H1 (cell line): ENCODE results near the gene LAYN. TPM values are rescaled to one million over a fixed set of nuclear protein-coding genes. Genes with fewer than 3 reads are reported as not detected.

Experiments
- CTCF ChIA-PET: fragments of 300-600 bp; sonication (Branson Sonifier 250); formaldehyde crosslinking; loops from one replicate; lab custom pipeline; 2021; ENCODE audit not compliant: partially characterized antibody; lab: Charles Lee
- POLR2A ChIA-PET: fragments of 300-600 bp; sonication (Branson Sonifier 250); formaldehyde crosslinking; loops from one replicate; lab custom pipeline; 2021; ENCODE audit warnings: inconsistent platforms; ENCODE audit not compliant: partially characterized antibody; lab: Charles Lee
- DNase-seq, 2 experiments: peaks; one replicate each; pipeline versions ENCODE4 v3.0.0 to v3.0.0-alpha.2; 2010 to 2022; ENCODE audit warnings: low spot score in 2 of 2, low read depth in 1 of 2, mixed read lengths in 1 of 2
- FAIRE-seq: peaks from 2 replicates; lab custom pipeline; 2011; peaks lifted over from hg19 to GRCh38; lab: Jason Lieb, UNC
- H2AFZ ChIP-seq: 2 replicates; pipeline ENCODE4 v1.8.1; 2012; ENCODE audit warnings: low read length, inconsistent platforms
- H2AK5ac ChIP-seq: 2 replicates; pipeline ENCODE4 v1.6.1; 2013; ENCODE audit warnings: low read depth, low read length
- H2BK120ac ChIP-seq: replicated peaks from 2 replicates; pipeline ENCODE3; 2013; ENCODE audit warnings: low read depth, low read length, inconsistent platforms
- H2BK12ac ChIP-seq: 2 replicates; pipeline ENCODE4 v1.6.1; 2013; ENCODE audit warnings: low read depth, low read length
- H2BK15ac ChIP-seq: 2 replicates; pipeline ENCODE4 v1.6.1; 2013; ENCODE audit warnings: low read length
- H2BK20ac ChIP-seq: 2 replicates; pipeline ENCODE4 v1.6.1; 2013; ENCODE audit warnings: low read length
- H2BK5ac ChIP-seq: 2 replicates; pipeline ENCODE4 v1.6.1; 2013; ENCODE audit warnings: low read depth, low read length
- H3K14ac ChIP-seq: 2 replicates; pipeline ENCODE4 v1.6.1; 2013; ENCODE audit warnings: inconsistent platforms; ENCODE audit not compliant: insufficient read length
- H3K18ac ChIP-seq: 2 replicates; pipeline ENCODE4 v1.6.1; 2013; ENCODE audit warnings: low read length; ENCODE audit errors: extremely low read depth
- H3K23ac ChIP-seq: 2 replicates; pipeline ENCODE4 v1.6.1; 2013; ENCODE audit warnings: inconsistent platforms; ENCODE audit not compliant: insufficient read length
- H3K23me2 ChIP-seq: 2 replicates; pipeline ENCODE4 v1.6.1; 2013; ENCODE audit warnings: low read depth, low read length
- H3K27ac ChIP-seq: 2 replicates; pipeline ENCODE4 v1.6.1; 2011; ENCODE audit warnings: low read depth, low read length, inconsistent platforms
- H3K27me3 ChIP-seq, 4 experiments: replicated peaks in 1 of 4; 1 replicate in 1 of 4; 2 replicates in 3 of 4; pipeline versions ENCODE4 v1.6.1 to v1.8.1; 2011 to 2013; ENCODE audit warnings: low read length in 3 of 4, mild to moderate bottlenecking in 3 of 4, inconsistent platforms in 2 of 4, mixed read lengths in 2 of 4, moderate library complexity in 1 of 4; ENCODE audit not compliant: control insufficient read depth in 3 of 4, insufficient read depth in 3 of 4; ENCODE audit errors: extremely low read depth in 1 of 4
- H3K36me3 ChIP-seq, 4 experiments: 2 replicates each; pipeline versions ENCODE4 v1.6.1 to v1.8.1; 2011 to 2013; ENCODE audit warnings: mild to moderate bottlenecking in 4 of 4, low read length in 3 of 4, moderate library complexity in 2 of 4, control low read depth in 1 of 4, inconsistent platforms in 1 of 4; ENCODE audit not compliant: insufficient read depth in 4 of 4, control insufficient read depth in 2 of 4
- H3K4ac ChIP-seq: replicated peaks from 2 replicates; pipeline ENCODE3; 2013; ENCODE audit warnings: low read length, low read depth, mixed read lengths, inconsistent platforms; ENCODE audit not compliant: insufficient read length
- H3K4me1 ChIP-seq, 4 experiments: replicated peaks in 1 of 4; 1 replicate in 1 of 4; 2 replicates in 3 of 4; pipeline versions ENCODE4 v1.6.1 to v1.8.1; 2011 to 2013; ENCODE audit warnings: low read length in 3 of 4, inconsistent platforms in 2 of 4, mixed read lengths in 1 of 4; ENCODE audit not compliant: insufficient read depth in 4 of 4, control insufficient read depth in 3 of 4
- H3K4me2 ChIP-seq, 2 experiments: 2 replicates each; pipeline versions ENCODE4 v1.6.1 to v1.8.1; 2011 to 2013; ENCODE audit warnings: low read depth in 2 of 2, low read length in 2 of 2, control low read depth in 1 of 2, inconsistent platforms in 1 of 2, mild to moderate bottlenecking in 1 of 2; ENCODE audit not compliant: insufficient read depth in 1 of 2
- H3K4me3 ChIP-seq, 4 experiments: fragments of 200-600, 300-600 bp in 1 of 4; sonication (generic), shearing (Covaris generic), sonication (Bioruptor Twin) in 1 of 4; 2 replicates each; pipeline versions ENCODE4 v1.5.1 to v1.8.1; 2011 to 2016; ENCODE audit warnings: low read length in 4 of 4, low read depth in 3 of 4, control low read depth in 2 of 4, inconsistent platforms in 2 of 4, mild to moderate bottlenecking in 2 of 4, mixed read lengths in 1 of 4, moderate library complexity in 1 of 4; ENCODE audit not compliant: insufficient read depth in 2 of 4; ENCODE audit errors: extremely low read depth in 1 of 4
- H3K56ac ChIP-seq: replicated peaks from 2 replicates; pipeline ENCODE3; 2013; ENCODE audit warnings: low read depth, mild to moderate bottlenecking, mixed read lengths, low read length, inconsistent platforms; ENCODE audit not compliant: insufficient read length
- H3K79me1 ChIP-seq: 2 replicates; pipeline ENCODE4 v1.6.1; 2013; ENCODE audit warnings: low read depth, low read length, control low read depth
- H3K79me2 ChIP-seq, 2 experiments: 2 replicates each; pipeline versions ENCODE4 v1.6.1 to v1.8.1; 2012 to 2013; ENCODE audit warnings: low read length in 2 of 2, mild to moderate bottlenecking in 2 of 2, inconsistent platforms in 1 of 2; ENCODE audit not compliant: insufficient read depth in 2 of 2, control insufficient read depth in 1 of 2
- H3K9ac ChIP-seq, 4 experiments: replicated peaks in 1 of 4; 1 replicate in 1 of 4; 2 replicates in 3 of 4; pipeline versions ENCODE4 v1.6.1 to v1.8.1; 2011 to 2013; ENCODE audit warnings: low read depth in 3 of 4, low read length in 3 of 4, control low read depth in 2 of 4, mild to moderate bottlenecking in 2 of 4, moderate library complexity in 2 of 4, inconsistent platforms in 1 of 4; ENCODE audit errors: extremely low read depth in 1 of 4
- H3K9me3 ChIP-seq, 2 experiments: 2 replicates each; pipeline versions ENCODE4 v1.6.1 to v1.8.1; 2012 to 2013; ENCODE audit warnings: mild to moderate bottlenecking in 2 of 2, moderate library complexity in 2 of 2, control low read depth in 1 of 2, inconsistent platforms in 1 of 2, low read depth in 1 of 2, low read length in 1 of 2, mixed read lengths in 1 of 2; ENCODE audit not compliant: insufficient read depth in 2 of 2
- H4K20me1 ChIP-seq, 2 experiments: replicated peaks in 1 of 2; 2 replicates each; pipeline versions ENCODE3 to v1.8.1; 2011 to 2013; ENCODE audit warnings: inconsistent platforms in 2 of 2, low read length in 2 of 2, mild to moderate bottlenecking in 1 of 2; ENCODE audit not compliant: insufficient read depth in 2 of 2, control insufficient read depth in 1 of 2
- H4K5ac ChIP-seq: 2 replicates; pipeline ENCODE4 v1.6.1; 2013; ENCODE audit warnings: low read length, low read depth, mixed read lengths, inconsistent platforms; ENCODE audit not compliant: insufficient read length
- H4K8ac ChIP-seq: 2 replicates; pipeline ENCODE4 v1.8.0; 2013; ENCODE audit warnings: mild to moderate bottlenecking, moderate library complexity, low read length, inconsistent platforms; ENCODE audit not compliant: insufficient read depth; ENCODE audit errors: extremely low read depth
- H4K91ac ChIP-seq: replicated peaks from 2 replicates; pipeline ENCODE3; 2013; ENCODE audit warnings: low read length, mixed read lengths, inconsistent platforms; ENCODE audit not compliant: insufficient read length
- ATF3 ChIP-seq: IDR thresholded peaks from 2 replicates; pipeline ENCODE4 v1.6.1; 2011; ENCODE audit warnings: low read depth, mild to moderate bottlenecking, low read length; ENCODE audit not compliant: insufficient read depth
- CHD2 ChIP-seq: IDR thresholded peaks from 2 replicates; pipeline ENCODE4 v1.6.1; 2012; ENCODE audit warnings: low read length, improper control_type of control experiment
- CREB1 ChIP-seq: IDR thresholded peaks from 2 replicates; pipeline ENCODE4 v1.6.1; 2012; ENCODE audit warnings: inconsistent platforms
- HDAC2 ChIP-seq, 2 experiments: fragments of 300-600 bp in 1 of 2; sonication (generic) in 1 of 2; IDR thresholded peaks; 2 replicates each; pipeline ENCODE4 v1.6.1; 2011 to 2012; ENCODE audit warnings: low read depth in 2 of 2, low read length in 2 of 2, mild to moderate bottlenecking in 2 of 2, moderate library complexity in 2 of 2, borderline replicate concordance in 1 of 2, inconsistent platforms in 1 of 2
- JUND ChIP-seq: IDR thresholded peaks from 2 replicates; pipeline ENCODE4 v1.6.1; 2011; ENCODE audit warnings: mild to moderate bottlenecking, improper control_type of control experiment, low read length
- SIRT6 ChIP-seq: IDR thresholded peaks from one replicate; pipeline ENCODE4 v1.7.1; 2012; ENCODE audit warnings: low read length, inconsistent platforms
- SRF ChIP-seq: IDR thresholded peaks from 2 replicates; pipeline ENCODE4 v1.6.1; 2011; ENCODE audit warnings: mild to moderate bottlenecking, low read depth, low read length, moderate library complexity
- TCF12 ChIP-seq: IDR thresholded peaks from 2 replicates; pipeline ENCODE4 v1.6.1; 2011; ENCODE audit warnings: low read depth, mild to moderate bottlenecking, low read length
- USF2 ChIP-seq: IDR thresholded peaks from 2 replicates; pipeline ENCODE4 v1.6.1; 2011; ENCODE audit warnings: low read length, improper control_type of control experiment
- WGBS, 2 experiments: shearing (Covaris generic) in 1 of 2; methylation state at CpG; one replicate each; pipeline versions ENCODE4 v1.1.6 to v1.1.7; 2013 to 2015; ENCODE audit warnings: low lambda C conversion rate in 2 of 2, mixed read lengths in 2 of 2, inconsistent platforms in 1 of 2, low coverage in 1 of 2, missing lambda C conversion rate in 1 of 2; ENCODE audit not compliant: insufficient replicate concordance in 2 of 2, insufficient coverage in 1 of 2, insufficient read length in 1 of 2; ENCODE audit errors: extremely low coverage in 1 of 2, missing lambda C conversion rate in 1 of 2; 5-methylcytosine and 5-hydroxymethylcytosine counted together
- polyA plus RNA-seq, 7 experiments: library from polyadenylated mRNA; depleted of rRNA in 3 of 7; stranded (reverse) in 5 of 7; unstranded in 2 of 7; fragments of >200 nt in 5 of 7; fragments of 200-250 nt in 2 of 7; gene quantifications; 1 replicate in 5 of 7; 2 replicates in 1 of 7; 4 replicates in 1 of 7; pipeline versions ENCODE4 v1.2.1 to v1.2.3, GENCODE V29; 2011 to 2013; ENCODE audit warnings: missing spikeins in 2 of 7, mixed read lengths in 2 of 7
- total RNA-seq: library from RNA; stranded (reverse); fragmentation: NEBNext Ultra II Directional; extraction: Animal tissue kit (Norgen Biotek cat#: 25700); gene quantifications from 2 replicates; pipeline ENCODE4 v1.2.1, GENCODE V29; 2021

The LAYN gene
- total and polyA plus RNA-seq, 2 of the 8 experiments (the other 6 are each of a cell fraction or from before 2014, with no cell fraction given): 4.2 to 9.3 TPM

- no peak overlapping the region for H2AFZ ChIP-seq
- H2BK120ac ChIP-seq: no peak overlapping the region
- no peaks in the 10 kb centered on the region for H3K79me1 ChIP-seq
- no peaks in the 10 kb centered on the region for H3K79me2 ChIP-seq
- no peaks in the 10 kb centered on the region for H3K36me3 ChIP-seq
- no peak overlapping the region for H2BK5ac ChIP-seq
- FAIRE-seq (no peak), DNase-seq (no peak)
- no peak overlapping the region for H2AK5ac ChIP-seq
- no peak overlapping the region for H2BK20ac ChIP-seq
- no peak overlapping the region for H3K23ac ChIP-seq
- H3K4me1 ChIP-seq: peaks cover 0 to 8% (median 6%) of the 10 kb centered on the region in 4 experiments; a peak in 6 of 7 replicates
- peaks cover 0 to 3% of the 10 kb centered on the region in 2 experiments; a peak in 1 of 4 replicates for H3K9me3 ChIP-seq
- no peak overlapping the region for H3K4me3 ChIP-seq
- no peak overlapping the region for H3K4ac ChIP-seq
- ChIA-PET CTCF (interaction anchor here (1.4 to 1.9 kb wide), 2 partner anchors 14 to 26 kb away, joined by 3 to 9 read pairs; no protein-coding TSS in a partner anchor), POLR2A (no interaction called here)
- TF ChIP-seq USF2 (no peak), ATF3 (no peak), SIRT6 (no peak), HDAC2 (IDR thresholded peaks at IDR 0.05; ENCODE audit: borderline replicate concordance in 1 of 2, low read depth in 2 of 2, low read length in 2 of 2) (no peak), CREB1 (no peak), TCF12 (no peak), CHD2 (no peak), SRF (no peak), JUND (no peak)
- H3K4me2 ChIP-seq: no peak overlapping the region
- H4K91ac ChIP-seq: no peak overlapping the region
- H3K23me2 ChIP-seq: peaks cover 12% of the 10 kb centered on the region; the same call in 1 of the 2 replicates
- no peak overlapping the region for H3K18ac ChIP-seq
- H2BK15ac ChIP-seq: no peak overlapping the region
- no peak overlapping the region for H4K8ac ChIP-seq
- H3K27ac ChIP-seq: no peak overlapping the region
- WGBS, 2 experiments: 68% methylated on average over 3 of the region's 3 CpGs; no CpG with 5 or more reads in 1 of the 2 experiments
- no peak overlapping the region for H3K9ac ChIP-seq
- H3K56ac ChIP-seq: no peak overlapping the region
- no peaks in the 10 kb centered on the region for H4K20me1 ChIP-seq
- H3K14ac ChIP-seq: no peak overlapping the region
- peaks cover 6 to 33% (median 32%) of the 10 kb centered on the region in 4 experiments for H3K27me3 ChIP-seq
- no peak overlapping the region for H4K5ac ChIP-seq
- no peak overlapping the region for H2BK12ac ChIP-seq
These were observed 3.1 kb upstream of the LAYN start for GRCh38 chr11:111537336-111537860.
